Dedifferentiated amniotic fluid mesenchymal stem cell (primary cell): ENCODE results near the gene NLRP11.
"Not testable (repeated sequence)": the region's sequence is repeated elsewhere in the genome, so short reads cannot be mapped to it uniquely, and the experiment has no call there.

ENCODE experiments used
- DNase-seq: peaks from one replicate; pipeline ENCODE4 v3.0.0-alpha.2; 2016; ENCODE audit errors: extremely low spot score

The NLRP11 gene

DNA sequence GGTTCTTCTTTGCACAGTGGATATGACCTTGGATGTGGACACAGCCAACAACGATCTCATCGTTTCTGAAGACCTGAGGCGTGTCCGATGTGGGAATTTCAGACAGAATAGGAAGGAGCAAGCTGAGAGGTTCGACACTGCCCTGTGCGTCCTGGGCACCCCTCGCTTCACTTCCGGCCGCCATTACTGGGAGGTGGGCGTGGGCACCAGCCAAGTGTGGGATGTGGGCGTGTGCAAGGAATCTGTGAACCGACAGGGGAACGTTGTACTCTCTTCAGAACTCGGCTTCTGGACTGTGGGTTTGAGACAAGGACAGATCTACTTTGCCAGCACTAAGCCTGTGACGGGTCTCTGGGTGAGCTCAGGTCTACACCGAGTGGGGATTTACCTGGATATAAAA is 53.5 kb downstream of the NLRP11 start:
- DNase-seq: no peak

DNA sequence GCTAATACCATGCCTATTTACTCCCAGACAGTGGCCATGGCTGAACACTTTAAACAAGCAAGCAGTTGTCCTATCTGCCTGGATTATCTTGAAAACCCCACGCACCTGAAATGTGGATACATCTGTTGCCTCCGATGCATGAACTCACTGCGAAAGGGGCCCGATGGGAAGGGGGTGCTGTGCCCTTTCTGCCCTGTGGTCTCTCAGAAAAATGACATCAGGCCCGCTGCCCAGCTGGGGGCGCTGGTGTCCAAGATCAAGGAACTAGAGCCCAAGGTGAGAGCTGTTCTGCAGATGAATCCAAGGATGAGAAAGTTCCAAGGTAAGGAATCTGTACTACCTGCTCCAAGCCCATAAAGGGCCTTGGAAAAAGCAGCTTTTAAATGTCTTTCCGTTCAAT is 54.3 kb downstream of the NLRP11 start:
- no peak for DNase-seq

- not testable (repeated sequence) for DNase-seq
These were observed 62.2 kb downstream of the NLRP11 start for GRCh38 chr19:55769632-55770031.

GRCh38 chr19:55768818-55769217 is 63.0 kb downstream of the NLRP11 start, which contains the start of gene RFPL4AL1:
Gene RFPL4AL1 (plus strand): TSS chr19:55769118. CDS start chr19:55771805, 2,687 bp downstream.
- DNase-seq: not testable (repeated sequence)

GRCh38 chr19:55766466-55766865 is 65.3 kb downstream of the NLRP11 start:
- DNase-seq: no peak

DNA sequence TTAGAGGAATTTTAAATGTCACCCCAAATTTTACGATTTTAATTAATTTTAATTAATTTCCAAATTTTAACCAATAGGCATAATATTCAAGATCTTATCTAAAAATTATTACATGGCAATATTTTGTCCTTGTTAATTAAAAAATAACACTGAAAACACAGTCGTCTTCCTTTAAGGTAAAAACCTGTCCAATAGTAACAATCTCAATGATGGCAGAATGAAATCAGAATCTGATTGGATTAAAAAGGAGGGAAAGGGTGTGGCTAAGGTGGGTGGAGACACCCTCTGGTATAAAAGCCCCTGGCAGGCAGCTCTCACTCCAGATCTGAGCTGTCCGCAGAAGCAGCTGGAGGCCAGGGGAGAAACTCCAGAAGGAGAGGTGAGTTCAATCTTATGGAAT is 73.0 kb downstream of the NLRP11 start, which contains the start of gene RFPL4A:
TSS of gene RFPL4A (plus strand) at position 301 of the 400 bp plus-strand sequence. CDS start 2,704 bp downstream, outside the sequence.
- DNase-seq: not testable (repeated sequence)

DNA sequence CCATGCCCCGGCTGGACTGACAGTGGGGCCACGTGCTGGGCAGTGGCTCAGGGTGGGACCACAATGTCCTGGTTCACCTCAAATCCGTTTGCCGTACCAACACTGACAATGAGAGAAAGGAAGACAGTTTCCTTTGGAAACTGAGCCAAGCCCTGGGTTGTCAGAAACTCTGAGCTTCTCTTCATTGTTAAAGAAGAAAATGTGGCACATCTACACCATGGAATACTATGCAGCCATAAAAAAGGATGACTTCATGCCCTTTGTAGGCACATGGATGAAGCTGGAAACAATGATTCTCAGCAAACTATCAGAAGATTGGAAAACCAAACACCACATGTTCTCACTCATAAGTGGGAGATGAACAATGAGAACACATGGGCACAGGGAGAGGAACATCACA is 75.0 kb downstream of the NLRP11 start:
- not testable (repeated sequence) for DNase-seq

DNA sequence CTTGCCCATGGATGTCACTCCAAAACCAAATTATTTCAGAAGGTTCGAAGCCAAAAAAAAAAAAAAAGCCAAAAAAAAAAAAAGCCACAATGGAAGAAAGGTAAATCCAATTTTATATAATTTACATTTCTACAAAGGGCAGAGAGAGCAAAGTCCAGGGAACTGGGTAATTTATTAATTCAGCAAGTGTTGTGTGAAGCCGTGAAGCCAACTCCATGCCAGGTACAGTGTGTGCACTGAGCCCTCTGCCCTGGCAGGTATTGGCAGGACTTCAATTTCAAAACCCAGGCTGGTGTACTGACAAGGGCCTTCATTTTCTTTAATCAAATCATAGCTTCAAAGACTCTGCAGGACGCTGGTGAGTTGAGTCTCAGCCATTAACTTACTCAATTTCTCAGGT is 78.4 kb downstream of the NLRP11 start:
- no peak for DNase-seq

DNA sequence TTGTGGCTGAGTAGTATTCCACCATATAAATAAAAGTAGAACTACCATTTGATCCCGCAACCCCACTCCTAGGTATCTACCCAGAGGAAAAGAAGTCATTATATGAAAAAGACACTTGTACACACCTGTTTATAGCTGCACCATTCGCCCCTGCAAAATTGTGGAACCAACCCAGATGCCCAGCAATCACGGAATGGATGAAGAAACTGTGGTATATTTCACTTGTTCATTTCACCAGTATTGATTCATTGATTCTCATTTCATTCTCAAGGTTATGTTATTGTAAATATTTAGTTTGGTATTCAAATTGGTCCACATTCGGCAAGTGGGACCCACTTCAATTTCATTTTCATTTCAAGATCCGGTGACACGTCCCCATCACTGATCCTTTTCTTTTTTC is 81.1 kb downstream of the NLRP11 start:
- DNase-seq: no peak

DNA sequence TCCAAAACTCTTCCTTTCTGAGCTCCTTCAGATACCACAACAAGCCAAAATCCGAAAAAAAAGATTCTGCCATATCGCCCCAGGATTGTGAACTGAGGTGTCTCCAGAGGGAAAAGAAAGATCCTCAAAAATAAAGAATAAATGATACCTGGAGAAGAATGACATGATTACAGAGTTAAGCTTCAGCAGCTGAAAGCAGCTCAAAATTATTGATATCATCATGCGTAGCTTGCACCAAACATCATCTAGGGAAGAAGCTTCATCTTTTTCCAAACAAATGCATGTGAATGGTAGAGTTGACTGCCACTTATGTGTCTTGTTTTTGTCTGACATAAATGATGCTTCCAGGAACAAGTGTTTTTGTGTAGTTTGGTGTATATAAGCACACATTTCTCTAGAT is 93.5 kb downstream of the NLRP11 start, which contains the start of gene NLRP9:
TSS of gene NLRP9 (minus strand) at position 101 of the 400 bp plus-strand sequence. CDS start at position 73, 28 bp downstream.
- DNase-seq: no peak
